Subcutaneous adipose tissue (tissue), 4 donors: ENCODE measurements around the gene KIF26B. TPM values are rescaled to one million over a fixed set of nuclear protein-coding genes. Genes with fewer than 3 reads are reported as not detected.

Experiments used
- CTCF ChIP-seq: fragments of 450-650 bp; IDR thresholded peaks from one replicate; pipeline ENCODE4 v1.5.1; 2016; ENCODE audit warnings: low read depth, mild to moderate bottlenecking, control low read depth, antibody characterized with exemption, moderate library complexity
- total RNA-seq, 4 donors: library from RNA; depleted of rRNA; stranded (reverse); fragments of >200 nt; gene quantifications; one replicate each; pipeline ENCODE4 v1.1.0, GENCODE V29; 2016

The KIF26B gene
- total RNA-seq, 4 donors from 2014 or later = under 0.01 to 0.16 (median under 0.01) TPM

- TF ChIP-seq CTCF = no peak
These were observed 18.0 kb downstream of the KIF26B start for GRCh38 chr1:245172829-245173228.

GRCh38 chr1:245173446-245174211 lies 18.8 kb downstream of the KIF26B start:
- TF ChIP-seq CTCF = no peak

- no peak for TF ChIP-seq CTCF
These were observed 22.5 kb downstream of the KIF26B start for GRCh38 chr1:245177071-245177900.

GRCh38 chr1:245179706-245180105 lies 24.9 kb downstream of the KIF26B start:
- TF ChIP-seq CTCF = no peak

GRCh38 chr1:245180496-245181157 lies 25.8 kb downstream of the KIF26B start:
- TF ChIP-seq CTCF = no peak

- no peak for TF ChIP-seq CTCF
These were observed 26.4 kb downstream of the KIF26B start for GRCh38 chr1:245181158-245181517.

GRCh38 chr1:245182028-245182427 lies 27.2 kb downstream of the KIF26B start:
- TF ChIP-seq CTCF = no peak
